T-helper 22 cell (primary cell): ENCODE results near the gene DAPK1.
"Not testable (repeated sequence)": the region's sequence is repeated elsewhere in the genome, so short reads cannot be mapped to it uniquely, and the experiment has no call there.

Experiments
- DNase-seq: peaks from one replicate; pipeline ENCODE4 v3.0.0-alpha.2; 2020; ENCODE audit warnings: low read depth

DAPK1 gene

GRCh38 chr9:87498046-87498810 is 561 bp downstream of the DAPK1 start:
- DNase-seq, result no peak

- DNase-seq, result no peak
These were observed 1.2 kb downstream of the DAPK1 start for GRCh38 chr9:87498811-87499360.

- DNase-seq, result no peak
These were observed 1.9 kb downstream of the DAPK1 start for GRCh38 chr9:87499424-87500017.

- DNase-seq, result no peak
These were observed 3.0 kb downstream of the DAPK1 start for GRCh38 chr9:87500491-87501270.

GRCh38 chr9:87501271-87501656 is 3.6 kb downstream of the DAPK1 start:
- DNase-seq, result not testable (repeated sequence)

- no peak for DNase-seq
These were observed 4.1 kb downstream of the DAPK1 start for GRCh38 chr9:87501806-87502205.

- no peak for DNase-seq
These were observed 4.9 kb downstream of the DAPK1 start for GRCh38 chr9:87502391-87503221.

GRCh38 chr9:87503430-87503829 is 5.8 kb downstream of the DAPK1 start:
- no peak for DNase-seq

- no peak for DNase-seq
These were observed 6.3 kb downstream of the DAPK1 start for GRCh38 chr9:87503927-87504326.

- DNase-seq, result no peak
These were observed 7.3 kb downstream of the DAPK1 start for GRCh38 chr9:87504938-87505337.

- DNase-seq, result no peak
These were observed 8.4 kb downstream of the DAPK1 start for GRCh38 chr9:87505869-87506678.

- no peak for DNase-seq
These were observed 9.9 kb downstream of the DAPK1 start for GRCh38 chr9:87507576-87507975.

GRCh38 chr9:87510252-87510683 is 12.6 kb downstream of the DAPK1 start:
- DNase-seq, result no peak

- DNase-seq, result no peak
These were observed 14.6 kb downstream of the DAPK1 start for GRCh38 chr9:87512311-87512710.

- no peak for DNase-seq
These were observed 15.5 kb downstream of the DAPK1 start for GRCh38 chr9:87513161-87513560.

GRCh38 chr9:87513880-87514535 is 16.3 kb downstream of the DAPK1 start:
- DNase-seq, result no peak

GRCh38 chr9:87515006-87515405 is 17.3 kb downstream of the DAPK1 start:
- no peak for DNase-seq

GRCh38 chr9:87515588-87516221 is 18.0 kb downstream of the DAPK1 start:
- no peak for DNase-seq

GRCh38 chr9:87516222-87516925 is 18.7 kb downstream of the DAPK1 start:
- DNase-seq, result no peak
